Transverse colon (tissue), 4 donors: ENCODE measurements around the gene IPO7.
A peak's percentile ranks its signal among the peaks of the same experiment; 100 is the strongest.

Experiments
- EP300 ChIP-seq: sonication (generic); formaldehyde crosslinking; IDR thresholded peaks from one replicate; pipeline ENCODE4 v1.6.1; 2017; ENCODE audit warnings: antibody characterized with exemption, low read depth
- POLR2A ChIP-seq: fragments of 450-650 bp; IDR thresholded peaks from one replicate; pipeline ENCODE4 v1.6.1; 2016; ENCODE audit warnings: antibody characterized with exemption, mild to moderate bottlenecking, moderate library complexity
- POLR2AphosphoS5 ChIP-seq, 3 donors: sonication (generic); formaldehyde crosslinking; IDR thresholded peaks; one replicate each; pipeline ENCODE4 v1.6.1; 2016; ENCODE audit warnings: antibody characterized with exemption in 3 of 3
- TF ChIP-seq, protein P1 (sequence below), 5 experiments: fragments of 200-600 bp in 3 of 5; fragments of 450-650 bp in 2 of 5; sonication (generic) in 3 of 5; IDR thresholded peaks; 1 replicate in 2 of 5; 2 replicates in 3 of 5; pipeline ENCODE4 v1.5.1; 2016 to 2017; ENCODE audit warnings: antibody characterized with exemption in 5 of 5, inconsistent platforms in 3 of 5, mild to moderate bottlenecking in 2 of 5, moderate library complexity in 1 of 5

DNA sequence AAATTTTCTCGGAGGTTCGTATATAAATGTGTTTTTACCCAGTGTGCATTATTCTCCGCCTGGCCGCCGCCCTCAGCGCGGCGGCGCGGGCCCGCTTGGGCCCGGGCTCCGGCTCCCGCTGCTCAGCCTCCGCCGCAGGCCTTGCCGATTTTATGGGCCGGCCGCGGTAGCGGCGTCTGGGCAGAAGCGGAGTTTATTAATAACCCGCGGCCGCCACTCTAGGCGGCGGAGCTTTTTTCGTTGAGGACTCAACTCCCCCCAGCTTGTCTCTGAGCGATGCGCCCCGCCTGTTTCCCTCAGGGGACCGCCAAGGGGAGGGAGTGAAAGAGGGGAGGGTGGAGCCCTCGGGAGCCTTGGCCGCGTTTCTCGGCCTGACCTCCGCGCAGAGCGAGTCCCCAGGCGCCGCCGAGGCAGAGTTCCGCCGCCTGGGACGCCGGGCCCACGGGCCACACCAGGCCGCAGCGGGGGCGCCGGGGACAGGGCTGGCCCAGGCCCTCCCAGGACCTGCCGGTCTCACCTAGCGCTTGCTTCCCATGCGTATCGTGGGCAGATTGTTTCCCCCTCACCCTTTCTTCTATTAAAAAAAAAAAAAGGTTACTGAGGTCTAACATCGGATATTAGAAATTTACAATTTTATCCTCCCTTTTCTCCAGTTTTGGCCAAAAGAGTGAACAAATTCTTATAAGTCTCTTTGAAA is 76.8 kb downstream of the IPO7 start:
- peak; percentile 31 to 92 (median 79) for TF ChIP-seq POLR2AphosphoS5 (IDR thresholded peaks at IDR 0.05)
- TF ChIP-seq, protein P1, sequence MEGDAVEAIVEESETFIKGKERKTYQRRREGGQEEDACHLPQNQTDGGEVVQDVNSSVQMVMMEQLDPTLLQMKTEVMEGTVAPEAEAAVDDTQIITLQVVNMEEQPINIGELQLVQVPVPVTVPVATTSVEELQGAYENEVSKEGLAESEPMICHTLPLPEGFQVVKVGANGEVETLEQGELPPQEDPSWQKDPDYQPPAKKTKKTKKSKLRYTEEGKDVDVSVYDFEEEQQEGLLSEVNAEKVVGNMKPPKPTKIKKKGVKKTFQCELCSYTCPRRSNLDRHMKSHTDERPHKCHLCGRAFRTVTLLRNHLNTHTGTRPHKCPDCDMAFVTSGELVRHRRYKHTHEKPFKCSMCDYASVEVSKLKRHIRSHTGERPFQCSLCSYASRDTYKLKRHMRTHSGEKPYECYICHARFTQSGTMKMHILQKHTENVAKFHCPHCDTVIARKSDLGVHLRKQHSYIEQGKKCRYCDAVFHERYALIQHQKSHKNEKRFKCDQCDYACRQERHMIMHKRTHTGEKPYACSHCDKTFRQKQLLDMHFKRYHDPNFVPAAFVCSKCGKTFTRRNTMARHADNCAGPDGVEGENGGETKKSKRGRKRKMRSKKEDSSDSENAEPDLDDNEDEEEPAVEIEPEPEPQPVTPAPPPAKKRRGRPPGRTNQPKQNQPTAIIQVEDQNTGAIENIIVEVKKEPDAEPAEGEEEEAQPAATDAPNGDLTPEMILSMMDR (IDR thresholded peaks at IDR 0.05), result peak in 2 of 5 experiments; percentile 3 to 6
- TF ChIP-seq POLR2A, result peak; percentile 93
- TF ChIP-seq EP300, result no peak
